HG02981 (cell line): ENCODE results near the gene CLCN6.

Experiments used
- ATAC-seq: cut with Tn5 transposase; IDR thresholded peaks from one replicate; pipeline ENCODE4 v1.9.1; 2021; ENCODE audit warnings: mild to moderate bottlenecking, moderate library complexity; ENCODE audit not compliant: unreplicated experiment

The CLCN6 gene

DNA sequence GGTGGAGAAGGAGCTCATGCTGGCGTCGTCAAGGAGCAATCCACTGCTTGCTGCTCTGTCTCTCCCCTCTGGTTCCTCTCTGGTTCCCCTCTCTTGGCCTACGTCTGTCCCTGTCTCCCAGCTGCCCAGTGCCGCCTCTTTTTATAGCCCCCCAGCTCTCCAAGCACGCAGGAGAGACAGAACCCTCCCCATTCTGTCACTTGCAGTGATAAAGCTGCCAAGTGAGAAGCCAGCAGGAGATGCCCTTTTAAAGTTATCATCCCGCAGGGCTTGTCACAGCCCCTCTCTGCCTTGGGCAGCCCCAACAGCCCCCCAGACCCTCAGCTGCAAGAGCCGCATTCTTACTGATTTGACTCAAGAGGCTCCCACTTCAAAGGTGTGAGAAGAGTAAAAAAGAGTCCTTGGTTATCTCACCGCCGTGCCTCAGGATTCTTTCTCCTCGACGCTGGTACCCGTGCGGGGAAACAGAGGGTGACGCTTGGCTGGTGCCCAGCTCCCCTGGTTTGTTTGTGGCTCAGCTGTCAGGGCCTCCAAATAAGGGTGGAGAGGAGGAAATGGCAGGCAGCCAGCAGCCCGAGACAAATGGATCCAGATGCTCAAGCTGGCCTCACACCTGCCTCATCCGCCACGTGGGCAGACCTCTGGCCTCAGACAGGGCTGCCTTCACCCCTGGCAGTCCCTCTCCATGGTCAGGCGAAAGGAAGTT is 41.8 kb downstream of the CLCN6 start, which contains the start of gene NPPA:
TSS of gene NPPA (minus strand) at position 117 of the 706 bp plus-strand sequence. CDS start at position 18, 99 bp downstream.
- no peak for ATAC-seq

DNA sequence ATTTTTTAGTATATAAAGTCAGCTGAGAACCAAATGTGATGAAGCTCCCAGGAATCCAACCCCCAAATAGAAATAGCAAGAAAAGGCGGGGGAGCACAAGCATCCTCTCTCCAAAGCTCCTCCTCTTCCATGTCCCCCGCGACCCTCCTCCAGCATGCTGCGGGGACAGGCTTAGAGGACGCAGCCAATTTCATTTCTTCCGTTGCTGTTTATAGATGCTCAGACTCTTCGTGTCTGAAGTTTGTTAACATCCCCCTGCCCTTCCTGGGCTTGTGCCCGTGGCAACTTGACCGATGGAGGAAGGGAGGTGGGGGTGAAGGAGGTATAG is 42.3 kb downstream of the CLCN6 start:
- ATAC-seq = no peak

DNA sequence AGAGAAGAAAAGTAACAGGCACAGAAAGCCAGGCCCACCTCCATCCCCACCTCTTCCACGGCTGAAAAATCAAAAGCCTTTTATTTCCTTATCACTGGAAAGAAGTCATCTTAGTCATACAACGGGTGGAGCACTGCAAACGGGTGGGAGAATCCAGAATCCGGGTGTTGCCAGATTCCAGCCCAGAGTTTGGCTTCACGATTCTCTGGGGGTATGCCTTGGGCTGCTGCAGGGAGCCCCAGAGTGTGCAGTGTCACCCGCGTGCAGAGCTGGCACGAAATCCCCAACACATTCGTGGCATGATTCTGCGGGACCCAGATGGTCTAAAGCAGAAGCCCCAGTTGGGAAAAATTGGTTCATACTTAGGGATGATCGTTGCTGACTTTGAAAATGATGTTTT is 44.2 kb downstream of the CLCN6 start:
- ATAC-seq = no peak

DNA sequence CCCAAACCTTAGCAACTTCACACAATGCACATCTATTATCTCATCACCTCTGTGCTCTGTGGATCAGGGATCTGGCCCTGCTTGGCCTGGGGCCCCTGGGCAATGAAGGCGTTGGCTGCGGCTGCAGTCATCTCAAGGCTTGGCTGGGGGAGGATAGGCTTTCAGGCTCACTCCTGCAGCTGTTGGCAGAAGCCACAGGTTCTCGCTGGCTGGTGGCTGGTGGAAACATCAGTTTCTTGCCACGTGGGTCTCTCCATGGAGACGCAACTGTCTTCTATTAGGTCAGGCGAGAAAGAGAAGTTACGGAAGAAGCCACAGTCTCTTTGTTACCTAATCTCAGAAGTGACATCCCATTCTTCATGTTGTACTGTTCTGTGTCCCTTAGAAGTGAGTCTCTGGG is 45.2 kb downstream of the CLCN6 start:
- ATAC-seq = no peak

- no peak for ATAC-seq
These were observed 48.5 kb downstream of the CLCN6 start for GRCh38 chr1:11854519-11854918.

- ATAC-seq = no peak
These were observed 49.4 kb downstream of the CLCN6 start for GRCh38 chr1:11855430-11855829.

DNA sequence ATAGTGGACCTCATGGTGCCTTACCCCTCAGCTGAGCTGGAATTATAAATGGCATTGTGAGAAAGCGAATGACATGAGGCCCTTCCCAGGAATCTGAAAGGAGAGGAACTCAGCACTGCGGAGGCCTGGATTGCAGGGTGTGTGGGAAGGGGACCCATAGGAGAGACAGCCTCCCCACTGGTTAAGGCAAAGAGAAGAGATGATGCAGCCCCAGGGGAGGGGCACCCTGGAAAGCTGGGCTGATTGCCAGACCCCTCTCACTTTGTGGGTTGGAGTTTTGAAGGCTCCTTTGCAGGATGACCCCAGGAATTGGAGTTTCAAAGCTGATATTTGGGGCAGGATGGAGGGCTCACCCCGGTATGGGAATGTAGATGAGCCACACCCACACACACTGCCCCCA is 50.7 kb downstream of the CLCN6 start:
- no peak for ATAC-seq

- no peak for ATAC-seq
These were observed 51.3 kb downstream of the CLCN6 start for GRCh38 chr1:11857164-11857851.

DNA sequence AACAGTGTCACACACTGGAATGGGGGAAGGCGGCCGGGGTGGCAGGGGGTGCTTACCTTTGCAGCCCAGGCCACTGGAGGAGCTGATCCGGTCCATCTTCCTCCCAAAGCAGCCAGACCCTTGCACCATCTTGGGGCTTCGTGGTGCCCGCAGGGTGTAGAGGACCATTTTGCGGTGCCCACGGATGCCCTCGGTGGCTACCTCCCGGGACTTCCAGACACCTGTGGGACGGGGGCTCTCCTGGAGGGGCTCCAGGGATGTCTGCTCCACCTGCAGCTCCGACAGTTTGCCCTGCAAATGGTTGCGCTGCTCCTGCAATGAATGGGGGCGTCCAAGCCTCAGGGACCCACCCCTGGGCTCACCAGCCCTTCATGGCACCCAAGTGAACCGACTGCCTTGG is 52.2 kb downstream of the CLCN6 start:
- no peak for ATAC-seq

DNA sequence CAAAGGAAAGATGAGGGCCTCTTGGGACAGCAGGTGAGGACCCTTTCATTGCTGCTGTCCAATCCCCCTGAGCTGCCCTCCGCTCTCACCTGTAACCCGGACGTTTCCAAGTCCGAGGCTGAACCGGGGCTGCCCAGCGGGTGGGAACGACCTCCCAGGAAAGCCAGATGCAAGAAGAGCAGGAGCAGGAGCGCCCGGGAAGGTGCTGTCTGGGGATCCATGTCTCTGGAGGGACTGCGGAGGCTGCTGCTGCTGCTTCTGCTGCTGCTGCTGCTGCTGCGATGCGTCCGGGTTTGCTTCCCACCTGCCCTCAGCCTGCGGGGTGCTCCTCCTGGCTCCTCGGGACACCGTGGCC is 52.6 kb downstream of the CLCN6 start, which contains the start of gene NPPB:
TSS of gene NPPB (minus strand) at position 333 of the 355 bp plus-strand sequence. CDS start at position 221, 112 bp downstream.
- ATAC-seq = no peak

DNA sequence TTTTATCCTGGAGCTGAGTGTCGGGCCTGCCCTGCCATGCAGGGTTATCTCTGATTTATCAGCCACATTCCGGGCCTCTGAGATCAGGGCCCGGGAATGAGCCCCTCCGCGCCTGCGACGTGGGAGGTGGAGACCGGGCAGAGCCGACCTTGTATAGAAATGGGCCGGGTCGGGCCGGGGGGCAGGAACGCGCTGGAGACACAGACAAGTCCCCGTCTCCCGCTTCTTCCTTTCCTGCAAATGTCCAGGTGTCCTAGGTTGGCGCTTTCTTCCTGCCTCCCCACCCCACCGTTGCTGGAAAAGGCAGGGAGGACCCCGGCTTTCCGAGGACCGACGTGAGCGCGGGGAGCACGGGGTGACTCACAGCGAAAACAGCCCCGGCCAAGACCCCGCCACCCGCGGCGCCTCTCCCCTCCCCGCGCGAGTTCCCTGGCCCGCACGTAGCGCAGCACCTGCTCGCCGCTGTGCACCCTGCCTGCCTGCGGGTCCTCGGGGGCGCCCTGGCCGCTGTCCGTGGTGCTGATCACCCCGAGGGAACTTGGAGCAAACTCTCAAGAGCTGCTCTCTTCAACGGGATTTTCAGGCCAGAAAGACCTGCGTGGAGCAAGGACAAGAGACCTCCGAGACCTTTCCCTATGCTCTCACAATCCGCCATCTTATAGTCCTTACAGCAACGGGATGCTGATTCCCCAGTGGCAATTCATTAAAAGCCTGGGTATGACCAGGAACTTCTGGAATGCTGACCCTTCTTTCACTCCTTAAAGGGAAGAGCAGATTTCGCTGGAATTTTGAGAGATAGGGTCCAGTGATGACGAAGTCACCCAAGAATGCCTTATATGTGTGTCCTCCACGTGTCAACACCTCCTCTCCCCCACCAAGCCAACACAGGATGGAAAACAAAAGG is 53.2 kb downstream of the CLCN6 start:
- ATAC-seq = no peak

GRCh38 chr1:11860083-11860482 is 54.1 kb downstream of the CLCN6 start:
- no peak for ATAC-seq

GRCh38 chr1:11860587-11860986 is 54.6 kb downstream of the CLCN6 start:
- no peak for ATAC-seq

DNA sequence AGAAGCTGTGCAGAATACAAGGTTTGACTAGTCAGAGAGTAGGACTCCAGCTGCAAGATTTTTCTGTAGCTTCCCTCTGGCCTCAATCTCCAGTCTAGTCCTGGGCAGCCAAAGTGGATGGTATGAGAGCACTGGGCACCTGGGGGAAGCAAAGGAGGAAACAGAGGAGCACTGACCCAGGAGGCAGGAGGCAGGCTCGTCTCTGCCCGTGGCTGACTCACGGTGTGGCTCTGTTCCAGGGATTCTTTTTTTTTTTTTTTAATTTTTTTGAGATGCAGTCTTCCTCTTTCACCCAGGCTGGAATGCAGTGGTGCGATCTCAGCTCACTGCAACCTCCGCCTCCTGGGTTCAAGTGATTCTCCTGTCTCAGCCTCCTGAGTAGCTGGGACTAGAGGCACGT is 56.9 kb downstream of the CLCN6 start:
- ATAC-seq = no peak

DNA sequence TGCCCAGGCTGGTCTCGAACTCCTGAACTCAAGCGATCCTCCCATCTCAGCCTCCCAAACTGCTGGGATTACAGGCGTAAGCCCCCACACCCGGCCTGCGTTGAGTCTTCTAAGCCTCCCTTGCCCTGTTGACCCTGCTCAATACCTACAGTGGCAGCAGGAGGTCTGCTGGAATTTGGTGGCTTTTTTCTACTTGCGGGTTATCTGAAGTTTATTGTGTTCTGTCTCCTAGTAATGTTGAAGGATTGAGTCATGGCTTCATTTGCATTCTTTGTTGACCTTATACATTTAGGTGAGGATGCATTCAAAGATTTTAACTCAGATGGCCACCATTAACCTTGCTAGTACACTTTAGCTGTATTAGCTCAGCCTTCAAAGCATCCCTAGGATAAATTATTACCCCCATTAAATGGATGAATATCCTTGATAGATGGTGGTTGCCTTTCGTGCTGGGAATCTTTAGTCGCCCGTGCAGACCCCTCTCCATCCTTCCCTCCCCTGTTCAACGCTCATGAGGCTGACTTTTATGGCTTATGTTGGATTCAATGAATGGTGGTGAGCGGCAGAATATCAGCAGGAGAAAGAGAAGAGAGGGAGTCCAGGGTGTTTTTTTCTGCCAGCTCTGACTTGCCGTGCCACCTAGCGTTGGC is 62.5 kb downstream of the CLCN6 start:
- ATAC-seq = no peak

- no peak for ATAC-seq
These were observed 63.1 kb downstream of the CLCN6 start for GRCh38 chr1:11869104-11869503.

GRCh38 chr1:11869650-11870207 is 63.7 kb downstream of the CLCN6 start:
- ATAC-seq = no peak

DNA sequence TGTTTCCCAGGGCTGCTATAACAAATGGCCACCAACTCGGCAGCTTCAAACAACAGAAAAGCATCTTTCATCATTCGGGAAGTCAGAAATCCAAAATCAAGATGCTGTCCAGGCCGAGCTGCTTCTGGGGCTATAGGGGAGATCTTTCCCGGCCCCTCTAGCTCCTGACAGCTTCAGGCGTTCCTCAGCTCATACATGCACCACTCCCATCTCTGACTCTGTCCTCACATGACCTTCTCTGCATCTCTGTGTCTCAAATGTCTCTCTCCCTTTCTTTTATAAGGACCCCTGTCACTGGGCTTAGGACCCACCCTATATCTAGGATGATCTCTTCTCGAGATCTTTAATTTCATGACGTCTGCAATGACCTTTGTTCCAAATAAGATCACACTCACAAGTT is 66.6 kb downstream of the CLCN6 start:
- no peak for ATAC-seq

- ATAC-seq = no peak
These were observed 67.6 kb downstream of the CLCN6 start for GRCh38 chr1:11873395-11874257.

DNA sequence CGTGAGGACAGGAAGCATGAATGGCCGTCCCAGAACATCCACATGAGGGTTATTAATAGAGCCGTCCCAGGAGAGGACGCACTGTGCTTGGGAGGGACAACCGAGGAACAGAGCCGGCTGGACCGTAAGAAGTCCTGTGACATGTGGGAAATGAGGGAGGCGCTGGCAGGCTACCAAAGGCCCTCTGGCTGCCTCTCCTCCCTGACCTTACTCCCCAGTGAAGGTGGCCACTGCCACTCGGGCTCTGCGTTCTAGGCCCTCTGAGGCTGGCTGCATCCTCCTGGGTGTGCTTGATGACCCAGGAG is 68.2 kb downstream of the CLCN6 start:
- no peak for ATAC-seq
